A204.1 (cell line): ENCODE measurements around the gene TOPAZ1.

ENCODE experiments used
- FAIRE-seq: peaks from 2 replicates; lab custom pipeline; 2012; peaks lifted over from hg19 to GRCh38; lab: Jason Lieb, UNC

TOPAZ1 gene

DNA sequence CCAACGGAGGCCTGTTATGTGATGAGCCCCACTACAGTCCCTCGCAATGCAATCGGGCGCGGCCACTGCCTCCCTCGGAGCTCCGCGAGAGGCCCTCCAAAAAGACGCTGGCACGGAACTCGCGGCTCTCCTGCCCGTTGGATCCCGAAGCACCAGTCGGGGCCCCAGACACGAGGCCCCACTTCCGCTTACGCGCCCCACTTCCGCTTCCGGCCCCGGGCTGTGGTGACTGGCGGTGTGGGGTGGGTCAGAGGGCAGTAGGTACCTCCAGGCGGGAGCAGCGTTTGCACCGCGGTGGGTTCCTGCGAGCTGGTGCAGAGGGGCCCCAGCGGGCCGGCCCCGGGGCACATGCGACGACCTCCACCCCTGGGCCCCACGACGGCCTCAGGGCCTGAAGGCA, at the start of gene TOPAZ1:
Gene TOPAZ1, plus strand, starts transcription at position 181 of the 400 bp plus-strand sequence. Its CDS starts 168 bp downstream, at position 349.
- no peak for FAIRE-seq

DNA sequence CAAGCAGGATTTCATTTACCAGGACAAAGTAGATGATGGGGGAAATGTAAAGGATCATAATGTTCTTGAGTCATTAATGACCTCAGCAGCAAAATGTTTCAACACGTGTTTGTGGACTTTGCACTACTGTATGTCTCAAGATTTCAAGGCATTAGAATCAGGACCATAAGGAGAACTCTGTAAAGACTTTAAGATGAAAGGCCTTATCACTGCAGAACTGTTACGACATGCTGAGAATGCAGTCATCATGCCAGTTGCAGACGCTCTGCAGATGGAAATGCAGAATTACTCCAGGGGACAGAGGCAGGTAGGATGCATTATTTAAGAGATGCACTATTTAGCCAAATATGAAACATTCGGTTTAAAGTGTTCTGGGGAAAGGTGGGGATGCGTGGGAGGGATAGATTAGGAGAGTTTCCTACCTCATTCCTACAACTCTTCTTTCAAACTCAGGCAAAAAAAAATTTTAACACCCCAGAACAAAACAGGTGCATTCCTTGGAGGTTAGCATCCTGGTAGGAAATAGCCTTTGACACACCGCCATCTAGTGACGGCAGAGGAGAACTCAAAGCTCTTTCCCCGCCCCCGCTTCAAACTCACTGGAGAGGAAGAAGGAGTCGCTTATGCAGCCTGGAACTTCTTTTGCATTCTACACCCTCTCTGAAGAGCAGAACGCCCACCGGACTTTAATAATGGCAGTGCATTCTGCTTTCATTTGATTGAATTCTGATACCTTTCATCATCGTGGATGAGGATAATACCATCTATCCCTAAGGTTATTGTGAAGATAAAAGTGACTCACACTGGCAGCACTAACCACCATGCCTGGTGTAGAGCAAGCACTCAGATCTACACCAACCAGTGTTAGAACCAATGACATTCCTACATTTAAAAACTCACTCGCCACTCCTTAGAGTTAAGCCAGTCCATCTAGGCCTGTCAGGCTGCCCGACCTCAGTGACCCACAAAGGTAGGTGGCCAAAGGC, 43.1 kb upstream of the TOPAZ1 start:
- FAIRE-seq = peak; percentile 66

DNA sequence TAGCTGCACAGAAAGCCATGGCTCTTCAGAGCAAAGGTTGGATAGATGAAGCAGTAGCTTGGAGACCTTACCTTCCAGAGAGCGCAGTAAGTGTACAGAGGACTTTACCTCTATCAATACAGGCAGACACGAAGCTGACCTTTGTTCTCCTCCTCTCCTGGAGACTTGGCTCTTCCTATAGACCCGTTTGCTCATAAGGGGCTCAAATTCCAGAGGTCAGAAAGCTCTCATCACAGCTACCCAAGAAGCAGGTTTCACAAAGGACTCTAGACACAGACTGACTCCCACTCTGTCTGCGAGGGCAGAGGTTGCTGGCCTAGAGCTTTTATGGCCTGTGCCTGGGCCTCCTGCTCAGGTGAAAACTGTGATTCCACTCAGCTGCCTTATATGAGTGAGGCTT, 35.4 kb upstream of the TOPAZ1 start:
- no peak for FAIRE-seq

DNA sequence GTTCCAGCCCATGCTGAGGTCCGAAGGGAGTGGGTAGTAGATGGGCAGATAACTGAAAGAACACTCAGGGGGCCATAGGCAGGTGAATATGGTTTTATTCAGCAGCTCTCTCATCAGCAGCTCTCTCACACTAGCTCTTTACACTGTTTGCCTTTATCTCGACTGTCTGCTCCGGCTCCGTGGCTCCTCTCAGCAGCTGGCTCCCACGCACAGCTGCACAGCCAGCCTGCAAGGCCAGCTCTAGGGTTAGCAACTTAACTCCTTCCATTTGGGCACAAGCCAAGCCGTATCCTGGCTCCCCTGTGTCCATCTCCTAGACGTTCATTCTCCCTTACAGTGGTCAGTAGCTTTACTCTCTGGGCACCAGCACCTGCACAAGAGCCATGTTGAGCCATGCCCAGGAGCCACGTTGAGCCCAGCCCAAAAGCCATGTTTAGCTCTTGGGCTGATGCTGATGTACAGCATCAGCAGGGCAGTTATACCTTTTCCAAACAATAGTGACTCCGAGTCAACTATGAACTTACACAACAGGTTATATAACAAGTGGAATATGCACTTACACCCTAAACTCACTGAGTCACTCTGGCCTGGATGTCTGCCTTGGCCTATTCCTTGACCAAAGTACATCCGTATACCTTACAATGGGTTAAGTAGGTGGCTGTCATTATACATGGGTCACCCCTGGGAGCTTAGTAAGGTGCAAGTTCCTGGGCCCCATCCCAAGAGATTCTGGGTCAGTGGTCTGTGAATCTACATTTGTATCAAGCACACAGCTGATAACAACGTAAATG, 34.6 kb upstream of the TOPAZ1 start:
- no peak for FAIRE-seq

GRCh38 chr3:44208086-44208485, 33.6 kb upstream of the TOPAZ1 start:
- FAIRE-seq = no peak

DNA sequence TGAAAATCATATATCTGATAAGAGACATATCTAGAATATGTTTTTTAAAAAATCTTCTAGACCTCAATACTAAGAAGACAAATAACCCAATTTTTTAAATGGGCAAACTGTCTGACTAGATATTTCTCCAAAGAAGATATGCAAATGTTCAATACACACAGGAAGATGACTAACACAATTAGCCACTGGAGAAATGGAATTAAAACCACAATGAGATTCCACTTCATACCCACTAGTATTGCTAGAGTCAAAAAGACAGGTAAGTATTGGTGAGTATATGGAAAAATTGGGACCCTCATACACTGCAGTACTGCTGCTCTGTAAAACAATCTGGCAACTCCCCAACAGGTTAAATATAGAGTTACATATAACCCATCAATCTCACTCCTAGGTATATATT, 33.1 kb upstream of the TOPAZ1 start:
- no peak for FAIRE-seq

- no peak for FAIRE-seq
Observed at GRCh38 chr3:44210967-44211366, 30.7 kb upstream of the TOPAZ1 start.

DNA sequence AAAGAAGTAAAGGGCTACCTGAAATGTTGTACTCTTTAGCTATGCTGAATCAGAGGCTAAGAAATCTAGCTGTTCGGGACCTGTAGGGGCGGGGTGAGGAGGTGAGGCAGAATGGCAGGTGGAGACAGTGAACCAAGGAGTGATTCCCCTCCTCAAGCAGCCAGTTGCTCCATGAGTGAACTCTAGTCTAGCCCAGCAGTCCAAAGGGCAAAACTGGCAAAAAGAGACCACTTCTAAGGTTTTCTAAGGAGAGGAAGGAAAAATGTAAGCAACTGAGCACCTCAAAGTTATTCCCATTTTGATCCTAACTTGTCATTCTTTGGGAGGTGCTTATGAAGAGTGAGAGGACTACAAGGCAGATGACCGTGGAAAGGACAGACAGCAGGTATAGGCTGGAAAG, 19.3 kb upstream of the TOPAZ1 start:
- no peak for FAIRE-seq

GRCh38 chr3:44223299-44223698, 18.4 kb upstream of the TOPAZ1 start:
- no peak for FAIRE-seq

- no peak for FAIRE-seq
Observed at GRCh38 chr3:44224131-44224530, 17.6 kb upstream of the TOPAZ1 start.

DNA sequence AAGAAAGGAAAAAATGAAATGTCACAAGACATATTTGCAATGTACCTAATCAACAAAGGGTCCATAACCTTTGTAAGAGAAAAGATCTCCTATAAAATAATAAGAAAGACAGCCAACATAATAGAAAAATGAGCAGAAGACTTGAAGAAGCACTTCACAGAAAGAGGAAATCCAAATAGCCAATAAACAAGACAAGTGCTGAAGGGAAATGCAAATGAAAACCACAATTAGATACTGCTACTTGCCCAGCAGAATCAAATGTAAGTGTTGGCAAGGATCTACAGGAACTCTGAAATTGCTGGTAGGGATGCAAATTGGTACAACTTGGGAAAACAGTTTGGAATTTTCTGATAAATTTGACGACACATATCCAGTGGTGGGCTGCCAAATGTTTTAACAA, 15.1 kb upstream of the TOPAZ1 start:
- no peak for FAIRE-seq

DNA sequence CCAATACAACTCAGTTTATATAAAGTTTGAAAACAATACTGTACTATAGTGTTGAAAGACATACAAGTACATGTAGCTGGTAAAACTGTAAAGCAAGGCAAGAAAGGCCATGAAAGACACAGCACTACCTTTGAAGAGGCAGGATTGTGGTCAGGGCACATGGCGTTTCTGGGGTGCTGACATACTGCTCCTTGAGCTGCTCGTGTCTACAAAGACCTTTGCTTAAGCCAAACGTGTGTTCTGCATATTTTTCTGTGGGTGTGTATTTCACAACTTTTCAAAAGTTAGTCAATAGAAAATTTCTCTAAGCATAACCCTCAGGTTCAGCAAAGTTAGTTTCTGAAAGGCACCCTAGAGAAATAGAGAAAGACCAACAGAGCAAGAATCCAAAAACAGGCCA, 14.1 kb upstream of the TOPAZ1 start:
- FAIRE-seq = no peak

GRCh38 chr3:44228900-44229299, 12.8 kb upstream of the TOPAZ1 start:
- FAIRE-seq = no peak

DNA sequence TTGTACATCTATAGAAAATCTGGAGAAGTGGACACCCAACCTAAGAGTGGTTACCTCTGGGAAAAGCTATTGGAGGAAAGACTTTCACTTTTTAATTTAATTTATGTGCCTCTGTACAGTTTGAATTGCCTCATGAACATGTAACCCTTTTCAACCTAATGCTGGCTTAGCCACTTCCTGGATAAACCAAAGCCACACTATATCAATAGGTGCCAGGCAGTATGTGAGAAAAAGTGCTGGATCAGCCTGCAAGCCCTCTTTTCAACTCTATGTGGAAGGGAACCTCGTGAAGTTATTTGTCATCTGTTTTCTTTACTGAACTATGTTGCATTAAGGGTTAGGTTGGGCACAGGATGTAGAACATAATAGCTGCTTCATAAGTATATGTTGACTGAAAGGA, 9.3 kb upstream of the TOPAZ1 start:
- FAIRE-seq = no peak

DNA sequence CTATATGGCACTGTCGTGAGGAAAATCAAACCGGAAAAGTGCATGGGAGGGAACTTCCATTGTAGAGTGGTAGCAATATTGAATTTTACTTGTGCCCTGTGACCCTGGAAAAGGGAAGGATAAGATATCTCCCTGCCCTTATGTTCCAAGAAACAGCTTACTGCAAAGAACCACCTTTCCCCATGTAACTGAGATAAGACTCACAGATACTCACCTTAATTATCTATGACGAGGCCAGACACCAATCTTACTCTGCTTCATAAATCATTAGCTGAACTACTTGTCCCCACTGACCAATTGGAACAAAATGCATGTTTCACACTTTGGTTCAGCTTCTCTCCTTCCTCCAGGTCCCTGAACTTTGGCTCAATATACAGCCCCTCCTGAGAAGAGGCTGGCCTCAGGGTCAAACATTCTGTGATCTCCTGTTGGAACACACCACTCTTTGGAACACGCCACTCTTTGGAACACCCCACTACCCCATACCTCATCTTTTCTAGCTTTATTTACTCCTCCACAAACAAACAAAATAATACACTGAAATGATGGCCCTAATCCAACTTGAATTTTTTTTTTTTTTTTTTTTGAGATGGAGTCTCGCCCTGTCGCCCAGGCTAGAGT, 6.9 kb upstream of the TOPAZ1 start:
- FAIRE-seq = no peak

- FAIRE-seq = peak; percentile 96
Observed at GRCh38 chr3:44235604-44236484, 5.8 kb upstream of the TOPAZ1 start.

GRCh38 chr3:44236485-44236908, 5.2 kb upstream of the TOPAZ1 start:
- no peak for FAIRE-seq

DNA sequence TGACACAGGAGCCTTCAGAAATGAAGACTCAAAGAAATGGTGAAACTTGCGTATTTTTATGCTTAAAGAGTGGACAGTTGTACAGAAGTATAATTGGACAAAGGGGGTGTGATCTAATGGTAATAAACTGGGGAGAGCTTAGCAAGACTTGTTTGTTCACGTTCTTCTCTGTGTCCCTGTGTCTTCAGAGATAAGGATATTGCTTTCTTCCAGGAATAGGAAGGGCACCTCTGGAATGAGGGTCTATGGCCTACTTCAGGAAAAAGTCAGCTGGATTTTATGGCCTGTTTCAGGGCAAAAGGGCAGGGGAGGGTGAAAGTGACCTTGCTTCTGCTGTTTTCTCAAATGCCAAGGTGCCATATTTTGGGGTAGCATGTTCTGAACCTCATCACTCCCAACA, 4.5 kb upstream of the TOPAZ1 start:
- FAIRE-seq = no peak

GRCh38 chr3:44237665-44238064, 4.0 kb upstream of the TOPAZ1 start:
- FAIRE-seq = no peak

DNA sequence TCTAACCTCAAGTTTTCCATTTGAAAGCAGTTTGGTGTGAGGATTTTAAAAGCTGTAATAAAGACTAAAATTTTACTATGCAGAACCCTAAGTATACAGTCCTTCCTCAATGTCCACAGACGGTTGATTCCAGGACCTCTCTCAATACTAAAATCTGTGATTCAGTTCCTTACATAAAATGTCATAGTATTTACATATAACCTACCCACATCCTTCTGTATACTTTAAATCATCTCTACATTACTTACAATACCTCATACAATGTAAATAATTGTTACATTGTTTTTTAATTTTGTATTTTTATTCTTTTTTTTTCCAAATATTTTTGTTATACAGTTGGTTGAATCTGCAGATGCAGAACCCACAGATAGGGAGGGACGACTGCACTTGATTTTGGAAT, 2.8 kb upstream of the TOPAZ1 start:
- FAIRE-seq = no peak

GRCh38 chr3:44240061-44240460, 1.6 kb upstream of the TOPAZ1 start:
- FAIRE-seq = no peak

DNA sequence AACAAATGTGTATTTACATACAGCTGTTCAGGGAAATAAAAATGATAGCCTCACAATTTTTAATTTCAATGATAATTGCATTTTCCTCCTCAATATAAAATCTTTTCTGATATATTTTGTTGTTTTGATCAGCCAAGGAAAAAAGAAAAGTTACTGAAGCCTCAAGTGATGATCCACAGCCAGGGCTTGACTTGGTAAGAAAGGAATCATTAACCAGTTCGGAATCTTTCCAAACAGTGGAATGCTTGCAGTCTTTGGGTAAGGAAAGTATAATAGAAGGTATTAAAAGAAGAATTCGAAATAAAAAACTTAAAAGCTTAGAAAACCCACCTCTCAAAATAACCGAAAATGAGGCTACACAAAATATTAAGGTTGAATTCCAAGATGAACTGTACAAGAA, 1.0 kb downstream of the TOPAZ1 start:
- FAIRE-seq = no peak
